Measurements from ENCODE around the gene DEFB131B.
A peak's percentile ranks its signal among the peaks of the same experiment; 100 is the strongest.
"Not testable (repeated sequence)": the region's sequence is repeated elsewhere in the genome, so short reads cannot be mapped to it uniquely, and the experiment has no call there.

Gene DEFB131B, protein sequence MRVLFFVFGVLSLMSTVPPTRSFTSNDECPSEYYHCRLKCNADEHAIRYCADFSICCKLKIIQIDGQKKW

DNA sequence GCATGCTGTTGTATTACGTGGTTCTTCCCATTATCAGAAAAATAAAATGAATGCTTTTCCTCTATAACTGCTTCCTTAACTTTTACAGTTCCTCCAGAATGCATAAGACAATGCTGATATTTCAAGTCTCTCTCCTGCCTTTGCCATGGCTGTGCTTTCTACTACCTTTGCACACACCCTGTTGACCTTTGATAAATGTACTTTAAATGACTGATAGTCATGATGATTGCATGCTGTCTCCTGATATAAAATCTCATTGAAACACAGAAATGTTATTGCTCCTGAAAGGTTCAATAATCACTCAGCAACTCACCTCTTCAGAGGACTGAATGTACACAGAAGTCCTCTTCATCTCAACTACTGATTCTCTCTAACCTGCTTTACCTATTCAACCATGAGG, at the start of gene DEFB131B:
Gene DEFB131B (plus strand): TSS at position 395 of the 400 bp plus-strand sequence. CDS start 0 bp downstream, at position 395.
- H3K4me1 Mint-ChIP-seq; H3K27ac Mint-ChIP-seq; H3K27me3 Mint-ChIP-seq (ENCODE audit: low read depth); H3K4me3 Mint-ChIP-seq; H3K9me3 Mint-ChIP-seq: not testable (repeated sequence)
- peaks cover 23% of the 10 kb centered on the region for H3K36me3 Mint-ChIP-seq (ENCODE audit: low read depth)

DNA sequence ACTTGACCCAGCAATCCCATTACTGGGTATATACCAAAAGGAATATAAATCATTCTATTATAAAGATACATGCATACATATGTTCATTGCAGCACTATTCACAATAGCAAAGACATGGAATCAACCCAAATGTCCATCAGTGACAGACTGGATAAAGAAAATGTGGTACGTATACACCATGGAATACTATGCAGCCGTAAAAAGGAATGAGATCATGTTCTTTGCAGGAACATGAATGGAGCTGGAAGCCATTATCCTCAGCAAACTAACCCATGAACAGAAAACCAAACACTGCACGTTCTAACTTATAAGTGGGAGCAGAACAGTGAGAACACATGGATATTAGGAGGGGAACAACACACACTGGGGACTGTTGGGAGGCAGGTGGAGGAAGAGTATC, 49.0 kb upstream of the DEFB131B start:
- H3K4me1 Mint-ChIP-seq; H3K36me3 Mint-ChIP-seq (ENCODE audit: low read depth); H3K27me3 Mint-ChIP-seq (ENCODE audit: low read depth); H3K27ac Mint-ChIP-seq; H3K4me3 Mint-ChIP-seq: not testable (repeated sequence)
- H3K9me3 Mint-ChIP-seq = peaks cover 11% of the 10 kb centered on the region

DNA sequence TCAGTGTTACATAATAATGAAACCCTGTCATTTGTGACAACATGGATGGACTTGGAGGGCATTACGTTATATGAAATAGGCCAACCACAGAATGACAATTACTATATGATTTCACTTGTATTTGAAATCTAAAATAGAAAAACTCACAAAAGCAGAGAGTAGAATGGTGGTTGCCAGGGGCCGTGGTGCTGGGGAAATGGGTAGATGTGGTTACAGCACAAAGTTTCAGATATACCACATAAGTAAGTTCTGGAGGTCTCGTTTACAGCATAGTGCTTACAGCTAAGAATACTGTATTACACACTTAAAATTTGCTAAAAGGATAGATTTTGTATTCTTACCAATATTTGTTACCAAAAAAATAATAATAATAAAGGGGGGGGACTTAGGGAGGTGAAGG, 48.6 kb upstream of the DEFB131B start:
- not testable (repeated sequence) for H3K36me3 Mint-ChIP-seq (ENCODE audit: low read depth); H3K4me1 Mint-ChIP-seq; H3K4me3 Mint-ChIP-seq; H3K27ac Mint-ChIP-seq; H3K27me3 Mint-ChIP-seq (ENCODE audit: low read depth)
- H3K9me3 Mint-ChIP-seq = peaks cover 11% of the 10 kb centered on the region

DNA sequence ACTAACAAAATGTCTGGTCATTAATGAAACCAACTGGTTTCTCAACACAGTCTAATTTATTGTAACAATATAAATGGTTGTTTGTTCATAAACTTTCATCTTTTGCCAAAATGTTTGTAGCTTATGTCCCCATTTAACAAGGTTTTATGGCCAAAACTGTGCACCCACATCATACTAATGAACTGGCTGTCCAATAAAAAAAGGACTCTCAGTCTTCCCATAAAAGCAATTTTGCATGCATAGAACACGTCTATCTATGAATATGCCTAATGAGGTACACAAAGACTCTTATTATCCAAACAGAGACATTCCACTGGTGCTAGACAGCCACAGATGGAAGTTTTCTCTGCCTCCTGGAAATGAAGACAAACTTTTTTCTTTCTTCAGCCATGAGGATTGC, 45.4 kb upstream of the DEFB131B start, which contains the start of gene DEFB108B:
Gene DEFB108B (plus strand): TSS at position 390 of the 400 bp plus-strand sequence. CDS start 0 bp downstream, at position 390.
- not testable (repeated sequence) for H3K4me3 Mint-ChIP-seq; H3K27me3 Mint-ChIP-seq (ENCODE audit: low read depth); H3K27ac Mint-ChIP-seq; H3K36me3 Mint-ChIP-seq (ENCODE audit: low read depth); H3K4me1 Mint-ChIP-seq
- H3K9me3 Mint-ChIP-seq = peaks cover 11% of the 10 kb centered on the region

DNA sequence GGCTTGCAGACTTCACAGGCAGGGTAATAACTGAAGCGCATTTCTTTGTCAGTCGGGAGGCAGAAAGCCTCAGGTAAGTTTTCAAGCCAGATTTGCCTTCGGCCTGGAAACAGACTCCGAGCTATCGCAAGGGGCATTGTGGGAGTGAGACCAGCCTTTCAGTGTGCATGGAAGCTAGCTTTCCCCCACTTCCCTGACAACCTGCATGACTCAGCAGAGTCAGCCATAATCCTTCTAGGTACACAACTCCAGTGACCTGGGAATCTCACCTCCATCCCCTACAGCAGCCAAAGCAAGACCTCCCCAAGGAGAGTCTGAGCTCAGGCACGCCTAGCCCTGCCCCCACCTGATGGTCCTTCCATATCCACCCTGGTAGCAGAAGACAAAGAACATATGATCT, 35.5 kb upstream of the DEFB131B start:
- not testable (repeated sequence) for H3K27ac Mint-ChIP-seq; H3K27me3 Mint-ChIP-seq (ENCODE audit: low read depth); H3K4me1 Mint-ChIP-seq; H3K9me3 Mint-ChIP-seq; H3K36me3 Mint-ChIP-seq (ENCODE audit: low read depth); H3K4me3 Mint-ChIP-seq

DNA sequence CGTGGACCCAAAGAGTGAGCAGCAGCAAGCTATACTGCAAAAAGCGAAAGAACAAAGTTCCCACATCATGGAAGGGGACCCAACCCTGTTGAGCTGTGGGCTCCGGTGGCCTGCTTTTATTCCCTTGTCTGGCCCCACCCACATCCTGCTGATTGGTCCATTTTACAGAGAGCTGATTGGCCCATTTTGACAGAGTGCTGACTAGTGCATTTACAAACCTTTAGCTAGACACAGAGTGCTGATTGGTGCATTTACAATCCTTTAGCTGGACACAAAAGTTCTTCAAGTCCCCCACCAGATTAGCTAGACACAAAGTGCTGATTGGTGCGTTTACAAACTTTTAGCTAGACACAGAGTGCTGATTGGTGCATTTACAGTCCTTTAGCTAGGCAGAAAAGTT, 34.9 kb upstream of the DEFB131B start:
- not testable (repeated sequence) for H3K27ac Mint-ChIP-seq, H3K4me1 Mint-ChIP-seq

DNA sequence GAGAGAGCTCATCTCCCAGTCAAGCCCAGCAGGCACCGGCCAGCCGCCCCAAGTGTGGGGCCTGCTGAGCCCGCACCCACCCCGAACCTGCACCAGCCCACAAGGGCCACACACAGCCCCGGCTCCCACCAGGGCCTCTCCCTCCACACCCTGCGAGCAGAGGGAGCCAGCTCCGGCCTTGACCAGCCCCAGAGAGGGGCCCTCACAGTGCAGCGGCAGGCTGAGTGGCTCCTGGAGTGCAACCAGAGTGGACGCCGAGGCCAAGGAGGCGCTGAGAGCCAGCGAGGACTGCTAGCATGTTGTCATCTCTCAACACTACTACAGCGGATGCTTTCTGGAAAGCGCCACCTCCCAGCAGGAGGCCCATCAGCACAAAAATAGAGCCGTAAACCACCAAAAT, 34.4 kb upstream of the DEFB131B start:
- TF ChIP-seq, protein P1, sequence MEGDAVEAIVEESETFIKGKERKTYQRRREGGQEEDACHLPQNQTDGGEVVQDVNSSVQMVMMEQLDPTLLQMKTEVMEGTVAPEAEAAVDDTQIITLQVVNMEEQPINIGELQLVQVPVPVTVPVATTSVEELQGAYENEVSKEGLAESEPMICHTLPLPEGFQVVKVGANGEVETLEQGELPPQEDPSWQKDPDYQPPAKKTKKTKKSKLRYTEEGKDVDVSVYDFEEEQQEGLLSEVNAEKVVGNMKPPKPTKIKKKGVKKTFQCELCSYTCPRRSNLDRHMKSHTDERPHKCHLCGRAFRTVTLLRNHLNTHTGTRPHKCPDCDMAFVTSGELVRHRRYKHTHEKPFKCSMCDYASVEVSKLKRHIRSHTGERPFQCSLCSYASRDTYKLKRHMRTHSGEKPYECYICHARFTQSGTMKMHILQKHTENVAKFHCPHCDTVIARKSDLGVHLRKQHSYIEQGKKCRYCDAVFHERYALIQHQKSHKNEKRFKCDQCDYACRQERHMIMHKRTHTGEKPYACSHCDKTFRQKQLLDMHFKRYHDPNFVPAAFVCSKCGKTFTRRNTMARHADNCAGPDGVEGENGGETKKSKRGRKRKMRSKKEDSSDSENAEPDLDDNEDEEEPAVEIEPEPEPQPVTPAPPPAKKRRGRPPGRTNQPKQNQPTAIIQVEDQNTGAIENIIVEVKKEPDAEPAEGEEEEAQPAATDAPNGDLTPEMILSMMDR (IDR thresholded peaks at IDR 0.05; ENCODE audit: unreplicated experiment in 3 of 3) = no peak
- Mint-ChIP-seq H3K4me3 (no peak overlapping the region), H3K9me3 (peaks cover 11% of the 10 kb centered on the region), H3K4me1 (no peaks in the 10 kb centered on the region), H3K27ac (no peak overlapping the region), H3K27me3 (ENCODE audit: low read depth) (no peaks in the 10 kb centered on the region), H3K36me3 (ENCODE audit: low read depth) (peaks cover under 1% of the 10 kb centered on the region)

More for the DNA sequence above, 34.9 kb upstream of the DEFB131B start:
- not testable (repeated sequence) for H3K9me3 Mint-ChIP-seq; H3K36me3 Mint-ChIP-seq (ENCODE audit: low read depth); H3K27me3 Mint-ChIP-seq (ENCODE audit: low read depth); H3K4me3 Mint-ChIP-seq

DNA sequence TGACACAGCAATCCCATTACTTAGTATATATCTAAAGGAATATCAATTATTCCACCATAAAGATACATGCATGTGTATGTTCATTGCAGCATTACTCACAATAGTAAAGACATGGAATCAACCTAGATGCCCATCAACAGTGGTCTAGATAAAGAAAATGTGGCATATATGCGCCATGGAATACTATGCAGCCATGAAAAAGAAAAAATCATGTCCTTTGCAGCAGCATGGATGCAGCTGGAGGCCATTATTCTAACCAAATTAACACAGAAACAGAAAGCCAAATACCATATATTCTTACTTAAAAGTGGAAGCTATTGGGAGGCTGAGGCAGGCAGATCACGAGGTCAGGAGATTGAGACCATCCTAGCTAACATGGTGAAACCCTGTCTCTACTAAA, 24.4 kb upstream of the DEFB131B start:
- not testable (repeated sequence) for H3K4me1 Mint-ChIP-seq; H3K4me3 Mint-ChIP-seq; H3K27ac Mint-ChIP-seq; H3K27me3 Mint-ChIP-seq (ENCODE audit: low read depth)
- Mint-ChIP-seq H3K9me3 (peaks cover 14% of the 10 kb centered on the region), H3K36me3 (ENCODE audit: low read depth) (peaks cover 14% of the 10 kb centered on the region)

DNA sequence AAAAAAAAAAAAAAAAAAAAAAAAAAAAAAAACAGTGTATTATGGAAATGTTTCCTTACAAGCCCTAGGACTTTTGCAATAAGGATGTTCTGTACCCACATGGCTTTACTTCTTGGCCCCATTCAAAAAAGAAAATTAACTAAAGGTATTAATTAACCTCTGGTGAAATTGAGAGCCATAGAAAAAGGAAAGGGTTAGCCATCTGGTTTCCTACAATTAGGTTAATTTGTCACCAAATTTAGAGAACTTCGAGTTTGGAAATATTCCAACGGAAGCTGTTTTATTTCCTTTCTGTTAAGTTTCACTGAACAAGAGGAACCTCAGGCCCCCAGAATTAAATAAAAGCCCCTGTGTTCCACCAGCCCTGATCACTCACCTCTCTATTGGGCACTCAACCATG, 22.4 kb upstream of the DEFB131B start:
- not testable (repeated sequence) for H3K27ac Mint-ChIP-seq; H3K9me3 Mint-ChIP-seq; H3K4me3 Mint-ChIP-seq; H3K36me3 Mint-ChIP-seq (ENCODE audit: low read depth); H3K27me3 Mint-ChIP-seq (ENCODE audit: low read depth); H3K4me1 Mint-ChIP-seq

DNA sequence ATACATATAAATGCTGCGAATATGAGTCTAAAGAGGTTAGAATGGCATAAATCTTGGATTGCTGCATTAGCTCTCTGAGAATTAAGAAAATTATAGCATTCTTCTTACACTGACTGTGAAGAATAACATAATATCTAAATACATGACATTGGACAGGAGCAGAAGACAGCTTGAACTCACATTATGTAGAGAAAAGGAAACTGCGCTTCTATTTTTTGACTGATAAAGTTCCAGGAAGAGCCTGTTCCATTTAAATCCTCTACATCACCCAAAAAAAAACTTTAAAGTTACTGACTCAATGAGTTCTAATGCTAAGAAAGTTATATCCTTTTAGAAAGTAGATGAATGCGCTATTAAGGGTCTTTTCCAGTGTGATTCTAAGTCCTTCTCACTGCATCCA, 17.4 kb upstream of the DEFB131B start:
- H3K27me3 Mint-ChIP-seq (ENCODE audit: low read depth); H3K9me3 Mint-ChIP-seq; H3K27ac Mint-ChIP-seq; H3K36me3 Mint-ChIP-seq (ENCODE audit: low read depth); H3K4me3 Mint-ChIP-seq; H3K4me1 Mint-ChIP-seq: not testable (repeated sequence)

DNA sequence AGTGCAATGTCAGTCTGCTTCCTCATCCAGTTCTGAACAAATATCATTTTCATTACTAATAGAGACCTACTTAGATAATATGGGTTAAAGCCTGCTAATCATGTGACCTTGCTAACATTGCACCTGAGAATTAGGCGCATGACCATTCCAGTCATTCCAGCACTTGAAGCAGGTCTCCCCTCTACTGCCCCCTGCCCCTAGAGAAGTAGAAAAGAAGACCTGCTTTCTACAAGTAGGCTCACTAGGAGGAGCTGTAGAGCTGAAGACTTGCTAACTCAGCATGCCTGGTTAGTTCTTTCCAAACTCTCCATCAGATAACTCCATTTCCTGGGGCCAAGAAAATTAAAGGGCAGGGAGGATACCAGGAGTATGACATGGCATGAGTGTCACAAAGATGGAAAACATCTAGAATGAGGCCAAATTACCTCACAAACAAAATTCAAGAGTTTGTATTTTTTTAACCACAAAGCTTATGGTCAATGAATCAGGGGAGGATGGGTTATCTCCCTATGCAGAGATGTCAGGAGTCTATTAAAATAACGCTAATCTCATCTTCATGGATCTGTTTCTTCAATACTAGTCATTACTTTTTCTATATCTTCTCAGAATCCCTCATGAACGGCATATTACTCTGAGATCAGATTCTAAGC, 14.2 kb upstream of the DEFB131B start:
- TF ChIP-seq, protein P1 (IDR thresholded peaks at IDR 0.05; ENCODE audit: unreplicated experiment in 3 of 3) = peak; percentile 24 to 58 (median 42)
- H3K9me3 Mint-ChIP-seq; H3K27ac Mint-ChIP-seq; H3K36me3 Mint-ChIP-seq (ENCODE audit: low read depth); H3K4me1 Mint-ChIP-seq; H3K27me3 Mint-ChIP-seq (ENCODE audit: low read depth); H3K4me3 Mint-ChIP-seq: not testable (repeated sequence)

DNA sequence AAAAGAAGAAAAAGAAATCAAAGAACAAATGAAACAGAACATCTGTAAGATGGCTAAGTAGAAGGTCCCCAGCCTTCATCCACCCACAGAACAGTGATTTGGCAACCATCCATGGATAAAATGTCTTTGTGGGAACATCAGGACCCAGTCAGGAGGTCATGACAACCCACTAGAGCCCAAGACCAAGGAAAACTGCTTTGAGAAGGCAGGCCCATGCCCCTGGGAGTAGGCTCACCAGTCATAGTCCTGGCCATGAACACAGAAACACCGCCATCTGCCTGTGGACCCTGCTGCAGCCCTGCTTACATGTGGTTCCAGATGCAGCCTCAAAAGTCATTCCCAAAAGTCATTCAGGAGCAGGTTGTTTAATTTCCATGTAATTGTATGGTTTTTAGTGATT, 11.0 kb upstream of the DEFB131B start:
- H3K4me1 Mint-ChIP-seq; H3K27ac Mint-ChIP-seq; H3K4me3 Mint-ChIP-seq; H3K27me3 Mint-ChIP-seq (ENCODE audit: low read depth); H3K9me3 Mint-ChIP-seq; H3K36me3 Mint-ChIP-seq (ENCODE audit: low read depth): not testable (repeated sequence)

DNA sequence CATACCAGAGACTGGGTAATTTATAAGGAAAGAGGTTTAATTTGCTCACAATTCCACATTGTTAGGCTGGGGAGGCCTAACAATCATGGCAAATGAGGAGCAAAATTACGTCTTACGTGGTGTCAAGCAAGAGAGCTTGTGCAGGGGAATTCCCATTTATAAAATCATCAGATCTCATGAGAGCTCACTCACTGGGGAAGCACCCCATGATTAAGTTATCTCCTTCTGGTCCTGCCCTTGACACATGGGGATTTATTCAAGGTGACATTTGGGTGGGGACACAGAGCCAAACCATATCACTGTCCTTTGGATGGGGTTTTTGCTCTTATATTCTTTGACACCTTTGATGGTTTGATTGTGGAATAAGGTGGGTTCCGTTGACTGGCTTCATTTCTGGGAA, 8.3 kb upstream of the DEFB131B start:
- H3K4me1 Mint-ChIP-seq; H3K36me3 Mint-ChIP-seq (ENCODE audit: low read depth); H3K4me3 Mint-ChIP-seq; H3K27ac Mint-ChIP-seq; H3K9me3 Mint-ChIP-seq; H3K27me3 Mint-ChIP-seq (ENCODE audit: low read depth): not testable (repeated sequence)

DNA sequence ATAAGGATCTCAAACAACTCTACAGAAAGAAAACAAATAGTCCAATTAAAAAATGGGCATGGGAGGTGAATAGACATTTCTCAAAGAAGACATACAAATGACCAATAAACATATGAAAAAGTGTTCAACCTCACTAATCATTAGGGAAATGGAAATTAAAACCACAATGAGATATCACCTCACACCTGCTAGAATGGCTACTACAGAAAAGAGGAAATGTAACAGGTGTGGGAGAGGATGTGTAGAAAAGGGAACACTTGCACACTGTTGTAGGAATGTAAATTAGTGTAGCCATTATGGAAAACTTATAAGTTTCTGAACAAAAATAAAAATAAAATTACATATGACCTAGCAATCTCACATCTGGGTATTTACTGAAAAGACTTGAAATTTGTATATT, 7.6 kb upstream of the DEFB131B start:
- not testable (repeated sequence) for H3K27me3 Mint-ChIP-seq (ENCODE audit: low read depth); H3K4me3 Mint-ChIP-seq; H3K36me3 Mint-ChIP-seq (ENCODE audit: low read depth); H3K9me3 Mint-ChIP-seq; H3K27ac Mint-ChIP-seq; H3K4me1 Mint-ChIP-seq
